GM12878 (cell line): ENCODE results near the gene TANC1. TPM values are rescaled to one million over a fixed set of nuclear protein-coding genes. Genes with fewer than 3 reads are reported as not detected.

ENCODE experiments used
- ATAC-seq: fragments of 200-7000 bp; cut with Tn5 transposase; 3 replicates; pipeline ENCODE4 v1.9.1; 2020; ENCODE audit warnings: mild to moderate bottlenecking, moderate library complexity
- BruUV-seq: library from RNA; stranded (reverse); fragments of 400-500 nt; replicated peaks from 2 replicates; lab custom pipeline; 2021; lab: Mats Ljungman, UMichigan
- CTCF ChIA-PET: fragments of 300-600 bp; sonication (Branson Sonifier 250); formaldehyde crosslinking; extraction: SDS; loops from one replicate; lab custom pipeline; 2021; ENCODE audit warnings: inconsistent platforms; lab: Yijun Ruan, JAX
- POLR2A ChIA-PET: fragments of 350-600 bp; formaldehyde crosslinking; extraction: SDS; loops from one replicate; lab custom pipeline; 2021; ENCODE audit warnings: inconsistent platforms; lab: Charles Lee
- RAD21 ChIA-PET: fragments of 300-600 bp; sonication (Branson Sonifier 250); formaldehyde crosslinking; loops from one replicate; lab custom pipeline; 2023; ENCODE audit warnings: antibody characterized with exemption; ENCODE audit not compliant: unreplicated experiment; lab: Charles Lee
- SMC1A ChIA-PET: fragments of 300-600 bp; sonication (Branson Sonifier 250); formaldehyde crosslinking; loops from one replicate; lab custom pipeline; 2023; ENCODE audit not compliant: unreplicated experiment, uncharacterized antibody; lab: Charles Lee
- DNase-seq: peaks from one replicate; pipeline ENCODE4 v3.0.0-alpha.2; 2011; ENCODE audit warnings: low read depth, low spot score
- FAIRE-seq: peaks from 3 replicates; lab custom pipeline; 2011; peaks lifted over from hg19 to GRCh38; lab: Jason Lieb, UNC
- H2AFZ ChIP-seq: 2 replicates; pipeline ENCODE4 v1.6.0; 2011; ENCODE audit warnings: low read depth, low read length, control low read depth; ENCODE audit not compliant: control insufficient read depth
- H3K27ac ChIP-seq: 2 replicates; pipeline ENCODE4 v1.5.1; 2011; ENCODE audit warnings: control low read depth; ENCODE audit not compliant: control insufficient read depth, insufficient read depth
- H3K27me3 ChIP-seq, 2 experiments: replicated peaks in 1 of 2; 2 replicates each; pipeline versions ENCODE4 v1.6.0 to v1.6.1; 2011; ENCODE audit warnings: low read length in 1 of 2; ENCODE audit not compliant: control insufficient read depth in 2 of 2, insufficient read depth in 2 of 2
- H3K36me3 ChIP-seq, 2 experiments: 2 replicates each; pipeline ENCODE4 v1.5.1; 2011; ENCODE audit warnings: low read length in 1 of 2; ENCODE audit not compliant: control insufficient read depth in 2 of 2, insufficient read depth in 2 of 2
- H3K4me1 ChIP-seq: 2 replicates; pipeline ENCODE4 v1.6.1; 2011; ENCODE audit warnings: mild to moderate bottlenecking, low read length, moderate library complexity, mixed read lengths; ENCODE audit not compliant: control insufficient read depth, insufficient read depth
- H3K4me2 ChIP-seq: 2 replicates; pipeline ENCODE4 v1.6.0; 2011; ENCODE audit warnings: control low read depth; ENCODE audit not compliant: control insufficient read depth, insufficient read depth
- H3K4me3 ChIP-seq: fragments of 200-600 bp; sonication (generic); 2 replicates; pipeline ENCODE4 v1.5.1; 2016
- H3K79me2 ChIP-seq: 2 replicates; pipeline ENCODE4 v1.6.0; 2011; ENCODE audit warnings: low read length; ENCODE audit not compliant: control insufficient read depth, insufficient read depth
- H3K9ac ChIP-seq: 2 replicates; pipeline ENCODE4 v1.8.0; 2011; ENCODE audit warnings: low read length, control low read depth, mixed read lengths; ENCODE audit not compliant: control insufficient read depth, insufficient read depth
- H3K9me3 ChIP-seq: replicated peaks from 3 replicates; pipeline ENCODE4 v1.5.1; 2011; ENCODE audit warnings: mild to moderate bottlenecking, low read length; ENCODE audit not compliant: control insufficient read depth, insufficient read depth
- H4K20me1 ChIP-seq: 2 replicates; pipeline ENCODE4 v1.6.0; 2011; ENCODE audit not compliant: control insufficient read depth, insufficient read depth
- BCL11A ChIP-seq: IDR thresholded peaks from 2 replicates; pipeline ENCODE4 v1.6.1; 2011; ENCODE audit warnings: low read depth, low read length
- CBFB ChIP-seq: IDR thresholded peaks from 2 replicates; pipeline ENCODE4 v1.6.1; 2016; ENCODE audit warnings: antibody characterized with exemption, low read depth
- MTA3 ChIP-seq: IDR thresholded peaks from 2 replicates; pipeline ENCODE4 v1.6.1; 2012; ENCODE audit warnings: low read length, inconsistent platforms, borderline replicate concordance
- NR2C1 ChIP-seq: fragments of 450-650 bp; IDR thresholded peaks from 2 replicates; pipeline ENCODE4 v1.6.1; 2017; ENCODE audit warnings: antibody characterized with exemption, mild to moderate bottlenecking, moderate library complexity
- RB1 ChIP-seq: fragments of 450-650 bp; formaldehyde crosslinking; IDR thresholded peaks from 2 replicates; pipeline ENCODE4 v1.6.1; 2017; ENCODE audit warnings: mild to moderate bottlenecking, borderline replicate concordance
- RFX5 ChIP-seq: IDR thresholded peaks from 2 replicates; pipeline ENCODE4 v1.6.1; 2011; ENCODE audit warnings: low read depth, low read length, improper control_type of control experiment
- SKIL ChIP-seq: fragments of 450-650 bp; IDR thresholded peaks from 2 replicates; pipeline ENCODE4 v1.6.1; 2017; ENCODE audit warnings: mild to moderate bottlenecking, low read depth, inconsistent platforms; ENCODE audit not compliant: poor library complexity, severe bottlenecking
- SP1 ChIP-seq: IDR thresholded peaks from one replicate; pipeline ENCODE4 v1.6.1; 2011; ENCODE audit warnings: low read depth, low read length
- SPI1 ChIP-seq: IDR thresholded peaks from 2 replicates; pipeline ENCODE4 v1.6.1; 2011; ENCODE audit warnings: low read depth, mild to moderate bottlenecking, low read length, moderate library complexity, borderline replicate concordance; ENCODE audit not compliant: insufficient read depth
- ZBED1 ChIP-seq: IDR thresholded peaks from 2 replicates; pipeline ENCODE4 v1.6.1; 2016; ENCODE audit warnings: borderline replicate concordance
- WGBS: methylation state at CpG from one replicate; pipeline ENCODE4 v1.1.6; 2016; ENCODE audit warnings: low lambda C conversion rate; ENCODE audit not compliant: insufficient replicate concordance, insufficient coverage; ENCODE audit errors: missing lambda C conversion rate; 5-methylcytosine and 5-hydroxymethylcytosine counted together
- in situ Hi-C: fragments of 300-500 bp; cut with MboI; formaldehyde crosslinking; loops from 9 replicates; pipeline ENCODE4 v1.14.3; 2018; ENCODE audit warnings: mixed read lengths
- intact Hi-C: fragments of 100-400 bp; cut with micrococcal nuclease; formaldehyde crosslinking; loops from one replicate; pipeline ENCODE4 v1.14.2; 2022; ENCODE audit not compliant: unreplicated experiment
- polyA plus RNA-seq, 11 experiments: library from polyadenylated mRNA; depleted of rRNA in 4 of 11; unstranded in 6 of 11; stranded (reverse) in 5 of 11; fragments of >200 nt; fragmentation: Nextera tagmentation in 4 of 11; fragmentation: Illumina TruSeq in 1 of 11; extraction: Ambion mirVana in 4 of 11; extraction: Trizol in 1 of 11; gene quantifications; 1 replicate in 1 of 11; 2 replicates in 10 of 11; pipeline versions ENCODE4 v1.2.1 to v1.2.3, GENCODE V29; 2011 to 2016; ENCODE audit warnings: inconsistent platforms in 2 of 11, missing spikeins in 2 of 11, low read depth in 1 of 11
- total RNA-seq, 4 experiments: library from RNA; depleted of rRNA in 3 of 4; stranded (reverse); fragments of >200 nt in 3 of 4; fragmentation: Illumina TruSeq in 1 of 4; extraction: Trizol in 1 of 4; gene quantifications; 2 replicates each; pipeline versions ENCODE4 v1.2.1 to v1.2.3, GENCODE V29; 2013 to 2021

TANC1 gene
- total and polyA plus RNA-seq, 10 of the 15 experiments (the other 5 are each of a cell fraction or from before 2014, with no cell fraction given): 0.05 to 5.0 (median 0.34) TPM

GRCh38 chr2:159043710-159044109, 75.3 kb downstream of the TANC1 start:
- ATAC-seq (no peak), DNase-seq (no peak), FAIRE-seq (no peak)
- H3K4me3 ChIP-seq: no peak overlapping the region
- H2AFZ ChIP-seq: no peak overlapping the region
- CTCF ChIA-PET: no interaction called here
- no peaks in the 10 kb centered on the region for H4K20me1 ChIP-seq
- no peak overlapping the region for H3K4me2 ChIP-seq
- SMC1A ChIA-PET: no interaction called here
- BruUV-seq: no TSS peak
- POLR2A ChIA-PET: no interaction called here
- intact Hi-C loops: no loop called here
- H3K27me3 ChIP-seq: no peaks in the 10 kb centered on the region; a peak in 2 of 4 replicates
- TF ChIP-seq NR2C1 (no peak), SPI1 (no peak), RFX5 (no peak), ZBED1 (no peak), SP1 (no peak), BCL11A (no peak), CBFB (no peak), MTA3 (no peak), RB1 (no peak), SKIL (no peak)
- no peaks in the 10 kb centered on the region for H3K4me1 ChIP-seq
- in situ Hi-C loops: no loop called here
- no peaks in the 10 kb centered on the region for H3K36me3 ChIP-seq
- 52% methylated on average over 5 of the region's 5 CpGs for WGBS
- H3K9ac ChIP-seq: no peak overlapping the region
- no peaks in the 10 kb centered on the region for H3K9me3 ChIP-seq
- H3K27ac ChIP-seq: no peak overlapping the region
- RAD21 ChIA-PET: no interaction called here
- no peaks in the 10 kb centered on the region for H3K79me2 ChIP-seq
